HepG2 (cell line): ENCODE results near the gene BCAT1. TPM values are rescaled to one million over a fixed set of nuclear protein-coding genes. Genes with fewer than 3 reads are reported as not detected.
"Not testable (repeated sequence)": the region's sequence is repeated elsewhere in the genome, so short reads cannot be mapped to it uniquely, and the experiment has no call there.

Source experiments
- ATAC-seq: fragments of 200-7000 bp; cut with Tn5 transposase; 3 replicates; pipeline ENCODE4 v1.9.1; 2020; ENCODE audit warnings: mild to moderate bottlenecking, moderate library complexity
- BruUV-seq: library from RNA; stranded (reverse); fragments of 400-500 nt; replicated peaks from 2 replicates; lab custom pipeline; 2021; lab: Mats Ljungman, UMichigan
- CTCF ChIA-PET: fragments of 300-600 bp; formaldehyde crosslinking; extraction: SDS; loops from one replicate; lab custom pipeline; 2021; ENCODE audit warnings: low total read pairs, inconsistent platforms, low intra/inter-chr PET ratio; lab: Yijun Ruan, JAX
- POLR2A ChIA-PET: fragments of 350-600 bp; sonication (Branson Sonifier 250); formaldehyde crosslinking; loops from one replicate; lab custom pipeline; 2020; ENCODE audit warnings: antibody characterized with exemption, inconsistent platforms; lab: Yijun Ruan, JAX
- DNase-seq: peaks from one replicate; pipeline ENCODE4 v3.0.0-alpha.2; 2015; ENCODE audit warnings: low spot score
- FAIRE-seq: peaks from 3 replicates; lab custom pipeline; 2011; peaks lifted over from hg19 to GRCh38; lab: Jason Lieb, UNC
- H2AFZ ChIP-seq: one replicate; pipeline ENCODE4 v1.6.1; 2011; ENCODE audit warnings: low read length, inconsistent platforms
- H3K27ac ChIP-seq: fragments of 300-600 bp; 3 replicates; pipeline ENCODE4 v1.8.0; 2011; ENCODE audit warnings: mixed run types, mild to moderate bottlenecking, mixed read lengths, low read length, inconsistent platforms; ENCODE audit not compliant: insufficient read depth; ENCODE audit errors: extremely low read length
- H3K27me3 ChIP-seq, 2 experiments: fragments of 200-600 bp in 1 of 2; 2 replicates in 1 of 2; 3 replicates in 1 of 2; pipeline versions ENCODE4 v1.6.0 to v1.8.0; 2011; ENCODE audit warnings: low read length in 2 of 2, mild to moderate bottlenecking in 2 of 2, moderate library complexity in 2 of 2, inconsistent platforms in 1 of 2; ENCODE audit not compliant: insufficient read depth in 2 of 2, control insufficient read depth in 1 of 2
- H3K36me3 ChIP-seq, 2 experiments: fragments of 200-600 bp in 1 of 2; replicated peaks in 1 of 2; 2 replicates in 1 of 2; 3 replicates in 1 of 2; pipeline versions ENCODE4 v1.5.1 to v1.8.0; 2011; ENCODE audit warnings: low read length in 2 of 2, inconsistent platforms in 1 of 2; ENCODE audit not compliant: insufficient read depth in 2 of 2, control insufficient read depth in 1 of 2
- H3K4me1 ChIP-seq: 2 replicates; pipeline ENCODE4 v1.5.1; 2012; ENCODE audit warnings: low read length, inconsistent platforms; ENCODE audit not compliant: insufficient read depth
- H3K4me2 ChIP-seq: 2 replicates; pipeline ENCODE4 v1.6.0; 2011; ENCODE audit warnings: low read depth, low read length, inconsistent platforms
- H3K4me3 ChIP-seq, 3 experiments: fragments of 200-600 bp in 1 of 3; sonication (generic), shearing (Covaris generic) in 1 of 3; replicated peaks in 1 of 3; 2 replicates each; pipeline ENCODE4 v1.5.1; 2011 to 2016; ENCODE audit warnings: low read length in 3 of 3, inconsistent platforms in 2 of 3, low read depth in 2 of 3, mild to moderate bottlenecking in 2 of 3, control low read depth in 1 of 3, mixed read lengths in 1 of 3; ENCODE audit not compliant: insufficient read depth in 1 of 3
- H3K79me2 ChIP-seq: one replicate; pipeline ENCODE4 v1.6.1; 2011; ENCODE audit warnings: low read length, inconsistent platforms; ENCODE audit not compliant: insufficient read depth
- H3K9ac ChIP-seq: 2 replicates; pipeline ENCODE4 v1.6.0; 2011; ENCODE audit warnings: mild to moderate bottlenecking, low read depth, low read length, inconsistent platforms; ENCODE audit not compliant: insufficient read depth
- H3K9me3 ChIP-seq: 2 replicates; pipeline ENCODE4 v1.5.1; 2012; ENCODE audit warnings: mild to moderate bottlenecking, low read length
- H4K20me1 ChIP-seq: 2 replicates; pipeline ENCODE4 v1.6.0; 2011; ENCODE audit warnings: inconsistent platforms, mild to moderate bottlenecking, low read length, moderate library complexity; ENCODE audit not compliant: insufficient read depth
- BORCS8-MEF2B ChIP-seq: sonication (generic); formaldehyde crosslinking; IDR thresholded peaks from 2 replicates; pipeline ENCODE4 v1.8.0; 2022; ENCODE audit warnings: mild to moderate bottlenecking, missing genetic modification reagents
- DNMT1 ChIP-seq: sonication (generic); formaldehyde crosslinking; IDR thresholded peaks from 2 replicates; pipeline ENCODE4 v1.5.1; 2020; ENCODE audit warnings: mild to moderate bottlenecking, missing genetic modification reagents
- TIGD3 ChIP-seq: sonication (generic); formaldehyde crosslinking; IDR thresholded peaks from 2 replicates; pipeline ENCODE4 v1.5.1; 2020; ENCODE audit warnings: mild to moderate bottlenecking, missing genetic modification reagents, borderline replicate concordance
- WGBS: methylation state at CpG from one replicate; pipeline ENCODE4 v1.1.6; 2017; ENCODE audit warnings: low lambda C conversion rate; 5-methylcytosine and 5-hydroxymethylcytosine counted together
- in situ Hi-C: cut with HindIII; loops from 2 replicates; pipeline ENCODE4 v1.10.0; 2017; ENCODE audit warnings: low pct_unique_long_range_greater_than_20kb; ENCODE audit not compliant: extremely low pct_ligation_motif_present
- intact Hi-C: fragments of 100-400 bp; cut with micrococcal nuclease; formaldehyde crosslinking; loops from one replicate; pipeline ENCODE4 v1.10.0; 2022; ENCODE audit not compliant: unreplicated experiment
- polyA plus RNA-seq, 8 experiments: library from polyadenylated mRNA; depleted of rRNA in 3 of 8; stranded (reverse) in 7 of 8; unstranded in 1 of 8; fragments of >200 nt; fragmentation: Illumina TruSeq in 4 of 8; extraction: Trizol in 4 of 8; gene quantifications; 2 replicates each; pipeline versions ENCODE4 v1.2.1 to v1.2.3, GENCODE V29; 2011 to 2016; ENCODE audit warnings: low read depth in 4 of 8, missing spikeins in 1 of 8, mixed read lengths in 1 of 8; ENCODE audit not compliant: insufficient read depth in 1 of 8
- total RNA-seq, 5 experiments: library from RNA; depleted of rRNA; stranded (reverse); fragments of >200 nt; fragmentation: Illumina TruSeq; extraction: Trizol; gene quantifications; 2 replicates each; pipeline ENCODE4 v1.2.3, GENCODE V29; 2016; ENCODE audit warnings: low read depth in 1 of 5

BCAT1 gene
- total and polyA plus RNA-seq, 2 of the 13 experiments (the other 11 are each of a cell fraction or from before 2014, with no cell fraction given): 8.0 to 75.5 TPM

DNA sequence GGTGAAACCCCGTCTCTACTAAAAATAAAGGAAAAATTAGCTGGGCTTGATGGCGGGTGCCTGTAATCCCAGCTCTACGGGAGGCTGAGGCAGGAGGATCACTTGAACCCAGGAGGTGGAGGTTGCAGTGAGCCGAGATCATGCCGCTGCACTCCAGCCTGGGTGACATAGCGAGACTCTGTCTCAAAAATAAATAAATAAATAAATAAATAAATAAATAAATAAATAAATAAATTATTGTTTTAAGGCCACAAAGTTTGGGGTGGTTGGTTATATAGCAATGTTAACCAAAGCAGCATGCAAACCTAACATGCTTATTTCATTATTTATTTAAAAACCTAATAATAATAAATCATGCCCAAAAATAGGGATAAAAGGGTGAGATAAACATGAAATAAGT, 38.7 kb downstream of the BCAT1 start:
- H2AFZ ChIP-seq, in situ Hi-C loops, DNase-seq, H3K36me3 ChIP-seq, CTCF ChIA-PET, H3K27me3 ChIP-seq, H3K79me2 ChIP-seq, H3K4me2 ChIP-seq, POLR2A ChIA-PET, H3K4me3 ChIP-seq, H3K9me3 ChIP-seq, H3K9ac ChIP-seq, ATAC-seq, FAIRE-seq, H4K20me1 ChIP-seq, BruUV-seq: not testable (repeated sequence)
- 98% methylated on average over 6 of the region's 6 CpGs for WGBS
- intact Hi-C loops: loop anchor here (2.0 kb wide), 1 partner anchor 39 kb away; the partner anchor contains the start of gene BCAT1
- Histone ChIP-seq H3K27ac (peak overlapping the region; percentile 90), H3K4me1 (peaks cover 28% of the 10 kb centered on the region)

DNA sequence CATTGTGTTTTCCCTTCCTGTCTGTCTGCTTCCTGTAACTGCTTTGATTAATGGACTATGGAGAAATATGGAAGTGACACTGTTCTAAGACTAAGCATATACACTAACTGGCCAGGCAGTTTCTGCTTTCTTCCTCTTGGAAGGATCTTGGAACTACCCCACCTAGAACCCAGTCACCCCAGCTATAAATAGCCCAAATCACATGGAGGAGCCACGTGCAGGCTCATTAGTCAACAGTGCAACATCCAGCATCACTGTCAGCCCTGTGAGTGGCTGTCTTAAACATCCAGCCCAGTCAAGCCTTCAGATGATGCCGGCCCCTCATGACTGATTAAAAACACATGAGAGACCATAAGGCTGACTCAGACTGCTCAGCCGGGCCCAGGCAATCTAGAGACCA, 39.2 kb downstream of the BCAT1 start:
- Histone ChIP-seq H3K36me3 (no peaks in the 10 kb centered on the region), H3K4me3 (no peak overlapping the region), H3K79me2 (no peaks in the 10 kb centered on the region), H4K20me1 (no peaks in the 10 kb centered on the region), H3K27me3 (no peaks in the 10 kb centered on the region), H2AFZ (no peak overlapping the region), H3K4me1 (peaks cover 28% of the 10 kb centered on the region), H3K9ac (no peak overlapping the region), H3K4me2 (no peak overlapping the region), H3K27ac (no peak overlapping the region), H3K9me3 (no peaks in the 10 kb centered on the region)
- in situ Hi-C loops (no loop called here), intact Hi-C loops (loop anchor here (2.0 kb wide), 1 partner anchor 39 kb away; the partner anchor contains the start of gene BCAT1)
- TF ChIP-seq TIGD3 (CRISPR knock-in tag) (no peak), BORCS8-MEF2B (CRISPR knock-in tag) (no peak), DNMT1 (CRISPR knock-in tag) (no peak)
- no peak for ATAC-seq
- POLR2A ChIA-PET: no interaction called here
- FAIRE-seq: no peak
- WGBS: 93% methylated on average over 3 of the region's 3 CpGs
- CTCF ChIA-PET: no interaction called here
- BruUV-seq: no TSS peak
- DNase-seq: no peak
